ENCODE measurements around the gene CD46.

DNA sequence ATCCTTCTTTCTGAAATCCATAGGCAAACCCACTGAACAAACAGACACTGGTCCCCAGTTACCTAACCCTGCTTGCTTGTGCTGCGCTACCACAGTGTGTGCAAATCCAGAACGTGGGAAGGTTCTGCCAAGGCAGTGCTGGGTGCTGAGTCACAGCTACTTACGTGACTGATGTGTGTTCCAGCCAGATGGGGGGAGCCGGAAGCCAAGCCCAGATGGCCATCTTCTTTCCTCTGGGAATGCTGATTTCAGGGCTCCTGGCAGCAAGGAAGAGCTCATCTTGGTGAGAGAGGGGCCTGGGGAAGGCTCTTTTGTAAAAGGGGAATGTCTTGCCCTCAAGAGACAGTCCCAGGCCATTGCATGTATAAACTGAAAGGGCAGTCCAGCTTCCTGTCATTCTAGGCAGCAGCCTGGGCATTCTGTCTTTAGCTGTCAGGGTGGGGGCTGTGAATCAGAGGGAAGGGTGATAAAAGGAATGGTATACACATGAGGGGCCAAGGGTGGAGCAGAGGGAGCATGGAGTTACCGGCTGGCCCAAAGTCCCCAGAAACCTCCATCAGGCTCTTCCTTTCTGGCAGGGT lies 54.1 kb downstream of the CD46 start:
- no peak for TF ChIP-seq POLR2A (IDR thresholded peaks at IDR 0.05)
- TF ChIP-seq, protein P1, sequence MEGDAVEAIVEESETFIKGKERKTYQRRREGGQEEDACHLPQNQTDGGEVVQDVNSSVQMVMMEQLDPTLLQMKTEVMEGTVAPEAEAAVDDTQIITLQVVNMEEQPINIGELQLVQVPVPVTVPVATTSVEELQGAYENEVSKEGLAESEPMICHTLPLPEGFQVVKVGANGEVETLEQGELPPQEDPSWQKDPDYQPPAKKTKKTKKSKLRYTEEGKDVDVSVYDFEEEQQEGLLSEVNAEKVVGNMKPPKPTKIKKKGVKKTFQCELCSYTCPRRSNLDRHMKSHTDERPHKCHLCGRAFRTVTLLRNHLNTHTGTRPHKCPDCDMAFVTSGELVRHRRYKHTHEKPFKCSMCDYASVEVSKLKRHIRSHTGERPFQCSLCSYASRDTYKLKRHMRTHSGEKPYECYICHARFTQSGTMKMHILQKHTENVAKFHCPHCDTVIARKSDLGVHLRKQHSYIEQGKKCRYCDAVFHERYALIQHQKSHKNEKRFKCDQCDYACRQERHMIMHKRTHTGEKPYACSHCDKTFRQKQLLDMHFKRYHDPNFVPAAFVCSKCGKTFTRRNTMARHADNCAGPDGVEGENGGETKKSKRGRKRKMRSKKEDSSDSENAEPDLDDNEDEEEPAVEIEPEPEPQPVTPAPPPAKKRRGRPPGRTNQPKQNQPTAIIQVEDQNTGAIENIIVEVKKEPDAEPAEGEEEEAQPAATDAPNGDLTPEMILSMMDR (IDR thresholded peaks at IDR 0.05), result no peak
- TF ChIP-seq POLR2AphosphoS5 (IDR thresholded peaks at IDR 0.05), result peak in 1 of 3 donors; percentile 87

Measured in breast epithelium (tissue), 3 donors.